WTC11 (cell line): ENCODE results near the gene MYO1H. TPM values are rescaled to one million over a fixed set of nuclear protein-coding genes. Genes with fewer than 3 reads are reported as not detected.

Source experiments
- ATAC-seq: fragments of 200-7000 bp; cut with Tn5 transposase; 2 replicates; pipeline ENCODE4 v1.10.0; 2021; ENCODE audit warnings: mild to moderate bottlenecking, moderate library complexity
- CTCF ChIA-PET: fragments of 300-600 bp; sonication (Branson Sonifier 250); formaldehyde crosslinking; loops from one replicate; lab custom pipeline; 2021; ENCODE audit warnings: antibody characterized with exemption; lab: Charles Lee
- POLR2A ChIA-PET: fragments of 350-600 bp; sonication (Branson Sonifier 250); formaldehyde crosslinking; loops from one replicate; lab custom pipeline; 2021; ENCODE audit warnings: antibody characterized with exemption; lab: Charles Lee
- DNase-seq: peaks from one replicate; pipeline ENCODE4 v3.0.0; 2021; ENCODE audit warnings: low spot score
- H3K27ac Mint-ChIP-seq: 2 replicates; pipeline ENCODE4 v1.8.0; 2021; ENCODE audit warnings: mixed read lengths
- H3K27me3 Mint-ChIP-seq: 2 replicates; pipeline ENCODE4 v1.8.0; 2021; ENCODE audit warnings: low read depth, mild to moderate bottlenecking, moderate library complexity, mixed read lengths
- H3K36me3 Mint-ChIP-seq: 2 replicates; pipeline ENCODE4 v1.8.0; 2021; ENCODE audit warnings: mixed read lengths
- H3K4me1 Mint-ChIP-seq: 2 replicates; pipeline ENCODE4 v1.8.0; 2022; ENCODE audit warnings: mixed read lengths
- H3K4me3 Mint-ChIP-seq: 2 replicates; pipeline ENCODE4 v1.8.0; 2021; ENCODE audit warnings: mild to moderate bottlenecking, moderate library complexity, mixed read lengths
- H3K9me3 Mint-ChIP-seq: 2 replicates; pipeline ENCODE4 v1.8.0; 2021; ENCODE audit warnings: mixed read lengths
- CTCF ChIP-seq: fragments of 200-600 bp; IDR thresholded peaks from 2 replicates; pipeline ENCODE4 v1.8.0; 2022; ENCODE audit warnings: antibody characterized with exemption
- GRHL2 ChIP-seq: fragments of 250-450 bp; sonication (Bioruptor Pico); IDR thresholded peaks from 2 replicates; pipeline ENCODE4 v1.8.0; 2022; ENCODE audit warnings: mild to moderate bottlenecking, moderate library complexity; ENCODE audit not compliant: insufficient replicate concordance, severe bottlenecking
- GTF2I ChIP-seq: fragments of 250-450 bp; sonication (Bioruptor Pico); conservative IDR thresholded peaks from 2 replicates; pipeline ENCODE4 v1.4.0; 2021; ENCODE audit warnings: mild to moderate bottlenecking
- TEAD1 ChIP-seq: sonication (generic); formaldehyde crosslinking; IDR thresholded peaks from 2 replicates; pipeline ENCODE4 v1.8.0; 2022; ENCODE audit warnings: mild to moderate bottlenecking, missing genetic modification reagents
- TEAD4 ChIP-seq: sonication (generic); formaldehyde crosslinking; IDR thresholded peaks from 2 replicates; pipeline ENCODE4 v1.8.0; 2022; ENCODE audit warnings: mild to moderate bottlenecking, missing genetic modification reagents
- USF1 ChIP-seq: sonication (generic); formaldehyde crosslinking; IDR thresholded peaks from 2 replicates; pipeline ENCODE4 v1.8.0; 2022; ENCODE audit warnings: mild to moderate bottlenecking, missing genetic modification reagents
- USF2 ChIP-seq: sonication (generic); formaldehyde crosslinking; IDR thresholded peaks from 2 replicates; pipeline ENCODE4 v1.8.1; 2023; ENCODE audit warnings: mild to moderate bottlenecking, missing genetic modification reagents, moderate library complexity
- ZNF512 ChIP-seq: sonication (generic); formaldehyde crosslinking; IDR thresholded peaks from 2 replicates; pipeline ENCODE4 v1.8.1; 2022; ENCODE audit warnings: missing genetic modification reagents, borderline replicate concordance
- ZNF532 ChIP-seq: fragments of 250-450 bp; sonication (Bioruptor Pico); IDR thresholded peaks from 2 replicates; pipeline ENCODE4 v1.9.0; 2021; ENCODE audit warnings: mild to moderate bottlenecking, borderline replicate concordance
- total RNA-seq: library from RNA; stranded (reverse); gene quantifications from 3 replicates; pipeline ENCODE4 v1.2.3, GENCODE V29; 2021

MYO1H gene
- total RNA-seq, 1 experiment from 2014 or later, result 0.44 TPM

- Mint-ChIP-seq H3K4me3 (no peak overlapping the region), H3K4me1 (no peaks in the 10 kb centered on the region), H3K27ac (peak overlapping the region; percentile 54; the same call in 1 of the 2 replicates), H3K27me3 (peaks cover 9% of the 10 kb centered on the region), H3K9me3 (peaks cover 29% of the 10 kb centered on the region), H3K36me3 (no peaks in the 10 kb centered on the region)
- ChIA-PET CTCF (interaction anchor here (1.0 to 3.6 kb wide), 6 partner anchors 16 to 276 kb away, joined by 3 to 22 read pairs (median 3); no protein-coding TSS in a partner anchor), POLR2A (no interaction called here)
- peak; percentile 23 for DNase-seq
- TF ChIP-seq ZNF532 (CRISPR knock-in tag) (no peak), CTCF (peak; percentile 35; the same call in 1 of the 2 replicates), TEAD1 (peak; percentile 91; the same call in 1 of the 2 replicates)
- peak; percentile 78 for ATAC-seq
These were observed 39.9 kb downstream of the MYO1H start for GRCh38 chr12:109387425-109388166.

GRCh38 chr12:109388167-109388563 lies 40.5 kb downstream of the MYO1H start:
- Mint-ChIP-seq H3K4me3 (no peak overlapping the region), H3K4me1 (no peaks in the 10 kb centered on the region), H3K36me3 (no peaks in the 10 kb centered on the region), H3K9me3 (peaks cover 27% of the 10 kb centered on the region), H3K27ac (no peak overlapping the region), H3K27me3 (peaks cover 8% of the 10 kb centered on the region)
- no peak for DNase-seq
- ChIA-PET POLR2A (no interaction called here), CTCF (interaction anchor here (1.0 to 3.6 kb wide), 6 partner anchors 9 to 276 kb away, joined by 3 to 22 read pairs (median 4); no protein-coding TSS in a partner anchor)
- no peak for ATAC-seq
- no peak for TF ChIP-seq GRHL2 (CRISPR knock-in tag)
- no peak for TF ChIP-seq TEAD4 (CRISPR knock-in tag)
- 0 out of 2 replicates have a peak, but pooled peaks have one; percentile 36 for TF ChIP-seq GTF2I (CRISPR knock-in tag)

- POLR2A ChIA-PET, result no interaction called here
- peak; percentile 69 for ATAC-seq
- CTCF ChIA-PET, result interaction anchor here (0.9 to 3.6 kb wide), 9 partner anchors 10 to 386 kb away, joined by 3 to 22 read pairs (median 3); no protein-coding TSS in a partner anchor
- H3K27ac Mint-ChIP-seq, result no peak overlapping the region
- TF ChIP-seq USF2 (CRISPR knock-in tag), result peak; percentile 82
- TF ChIP-seq ZNF512 (CRISPR knock-in tag), result no peak
- peak; percentile 75 for TF ChIP-seq USF1 (CRISPR knock-in tag)
- no peaks in the 10 kb centered on the region for H3K4me1 Mint-ChIP-seq
- DNase-seq, result no peak
- H3K27me3 Mint-ChIP-seq, result peaks cover 2% of the 10 kb centered on the region
- H3K9me3 Mint-ChIP-seq, result peaks cover 21% of the 10 kb centered on the region
- no peak overlapping the region for H3K4me3 Mint-ChIP-seq
- H3K36me3 Mint-ChIP-seq, result no peaks in the 10 kb centered on the region
These were observed 41.4 kb downstream of the MYO1H start for GRCh38 chr12:109389146-109389545.
